Airway epithelial cell (primary cell): Measurements from ENCODE around the gene ZDHHC13. TPM values are rescaled to one million over a fixed set of nuclear protein-coding genes. Genes with fewer than 3 reads are reported as not detected.

Experiments
- total RNA-seq: library from RNA; depleted of rRNA; stranded (reverse); fragments of >200 nt; gene quantifications from 2 replicates; pipeline ENCODE4 v1.2.3, GENCODE V29; 2015

ZDHHC13 gene, protein sequence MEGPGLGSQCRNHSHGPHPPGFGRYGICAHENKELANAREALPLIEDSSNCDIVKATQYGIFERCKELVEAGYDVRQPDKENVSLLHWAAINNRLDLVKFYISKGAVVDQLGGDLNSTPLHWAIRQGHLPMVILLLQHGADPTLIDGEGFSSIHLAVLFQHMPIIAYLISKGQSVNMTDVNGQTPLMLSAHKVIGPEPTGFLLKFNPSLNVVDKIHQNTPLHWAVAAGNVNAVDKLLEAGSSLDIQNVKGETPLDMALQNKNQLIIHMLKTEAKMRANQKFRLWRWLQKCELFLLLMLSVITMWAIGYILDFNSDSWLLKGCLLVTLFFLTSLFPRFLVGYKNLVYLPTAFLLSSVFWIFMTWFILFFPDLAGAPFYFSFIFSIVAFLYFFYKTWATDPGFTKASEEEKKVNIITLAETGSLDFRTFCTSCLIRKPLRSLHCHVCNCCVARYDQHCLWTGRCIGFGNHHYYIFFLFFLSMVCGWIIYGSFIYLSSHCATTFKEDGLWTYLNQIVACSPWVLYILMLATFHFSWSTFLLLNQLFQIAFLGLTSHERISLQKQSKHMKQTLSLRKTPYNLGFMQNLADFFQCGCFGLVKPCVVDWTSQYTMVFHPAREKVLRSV
- 13.7 and 20.1 TPM in 2 replicates for total RNA-seq

GRCh38 chr11:19116971-19117759, at the start of gene ZDHHC13:
Gene ZDHHC13 (plus strand): TSS chr11:19117168. CDS start chr11:19117250, 82 bp downstream.

GRCh38 chr11:19201737-19202605, 85.0 kb downstream of the ZDHHC13 start, which contains the start of gene CSRP3:
Gene CSRP3 (minus strand): TSS chr11:19201983. CDS start chr11:19192448, 9,535 bp downstream.

Other genes starting within 250 kb of the ZDHHC13 start
- not detected in 2 replicates for gene MRGPRX1, start 177.8 kb upstream of the ZDHHC13 start, total RNA-seq
- not detected in 2 replicates for gene MRGPRX2, start 56.5 kb upstream of the ZDHHC13 start, total RNA-seq
- gene CSRP3, start 84.8 kb downstream of the ZDHHC13 start, total RNA-seq, result not detected in 2 replicates
- gene E2F8, start 123.8 kb downstream of the ZDHHC13 start, total RNA-seq, result 2.1 and 3.2 TPM in 2 replicates